IPS-NIHi11 (cell line): ENCODE measurements around the gene TBC1D32.
"Not testable (repeated sequence)": the region's sequence is repeated elsewhere in the genome, so short reads cannot be mapped to it uniquely, and the experiment has no call there.

Experiments
- DNase-seq: peaks from one replicate; pipeline ENCODE4 v3.0.0; 2012; ENCODE audit warnings: mixed read lengths, low spot score

TBC1D32 gene

GRCh38 chr6:121334299-121335086 lies at the start of gene TBC1D32:
TSS of gene TBC1D32 (minus strand) at chr6:121334480. CDS start at chr6:121334430, 50 bp downstream.
- peak; percentile 94 for DNase-seq

- no peak for DNase-seq
Observed at GRCh38 chr6:121383478-121383877, 49.2 kb upstream of the TBC1D32 start.

- DNase-seq, result no peak
Observed at GRCh38 chr6:121382467-121383121, 48.3 kb upstream of the TBC1D32 start.

- DNase-seq, result no peak
Observed at GRCh38 chr6:121376411-121376810, 42.1 kb upstream of the TBC1D32 start.

GRCh38 chr6:121374219-121374618 lies 39.9 kb upstream of the TBC1D32 start:
- not testable (repeated sequence) for DNase-seq

GRCh38 chr6:121365536-121366521 lies 31.5 kb upstream of the TBC1D32 start:
- no peak for DNase-seq

- no peak for DNase-seq
Observed at GRCh38 chr6:121356575-121356974, 22.3 kb upstream of the TBC1D32 start.

GRCh38 chr6:121354764-121355163 lies 20.5 kb upstream of the TBC1D32 start:
- DNase-seq, result no peak

GRCh38 chr6:121352941-121353340 lies 18.7 kb upstream of the TBC1D32 start:
- no peak for DNase-seq

GRCh38 chr6:121351916-121352315 lies 17.6 kb upstream of the TBC1D32 start:
- no peak for DNase-seq

GRCh38 chr6:121349596-121349995 lies 15.3 kb upstream of the TBC1D32 start:
- no peak for DNase-seq

- no peak for DNase-seq
Observed at GRCh38 chr6:121347484-121347883, 13.2 kb upstream of the TBC1D32 start.

GRCh38 chr6:121344539-121344938 lies 10.3 kb upstream of the TBC1D32 start:
- no peak for DNase-seq

GRCh38 chr6:121339639-121340226 lies 5.5 kb upstream of the TBC1D32 start:
- no peak for DNase-seq

GRCh38 chr6:121338956-121339355 lies 4.7 kb upstream of the TBC1D32 start:
- no peak for DNase-seq

- DNase-seq, result no peak
Observed at GRCh38 chr6:121338366-121338765, 4.1 kb upstream of the TBC1D32 start.

- no peak for DNase-seq
Observed at GRCh38 chr6:121335087-121336008, 1.1 kb upstream of the TBC1D32 start.

- not testable (repeated sequence) for DNase-seq
Observed at GRCh38 chr6:121333694-121334093, 586 bp downstream of the TBC1D32 start.

GRCh38 chr6:121333196-121333595 lies 1.1 kb downstream of the TBC1D32 start:
- no peak for DNase-seq

- DNase-seq, result no peak
Observed at GRCh38 chr6:121330516-121330915, 3.8 kb downstream of the TBC1D32 start.

- no peak for DNase-seq
Observed at GRCh38 chr6:121321282-121321681, 13.0 kb downstream of the TBC1D32 start.
